SK-N-MC (cell line): ENCODE measurements around the gene SCLY.

Source experiments
- EZH2 ChIP-seq: fragments of 200-600 bp; sonication (generic); IDR thresholded peaks from one replicate; pipeline ENCODE4 v1.6.1; 2017; ENCODE audit warnings: antibody characterized with exemption
- FOXP2 ChIP-seq: optimal IDR thresholded peaks from 2 replicates; pipeline ENCODE3; 2011; ENCODE audit warnings: mild to moderate bottlenecking, moderate library complexity; ENCODE audit not compliant: insufficient read depth; ENCODE audit errors: extremely low read length, control extremely low read depth
- POLR2AphosphoS5 ChIP-seq: IDR thresholded peaks from 2 replicates; pipeline ENCODE4 v1.6.1; 2012; ENCODE audit warnings: mild to moderate bottlenecking, low read depth, low read length, borderline replicate concordance

DNA sequence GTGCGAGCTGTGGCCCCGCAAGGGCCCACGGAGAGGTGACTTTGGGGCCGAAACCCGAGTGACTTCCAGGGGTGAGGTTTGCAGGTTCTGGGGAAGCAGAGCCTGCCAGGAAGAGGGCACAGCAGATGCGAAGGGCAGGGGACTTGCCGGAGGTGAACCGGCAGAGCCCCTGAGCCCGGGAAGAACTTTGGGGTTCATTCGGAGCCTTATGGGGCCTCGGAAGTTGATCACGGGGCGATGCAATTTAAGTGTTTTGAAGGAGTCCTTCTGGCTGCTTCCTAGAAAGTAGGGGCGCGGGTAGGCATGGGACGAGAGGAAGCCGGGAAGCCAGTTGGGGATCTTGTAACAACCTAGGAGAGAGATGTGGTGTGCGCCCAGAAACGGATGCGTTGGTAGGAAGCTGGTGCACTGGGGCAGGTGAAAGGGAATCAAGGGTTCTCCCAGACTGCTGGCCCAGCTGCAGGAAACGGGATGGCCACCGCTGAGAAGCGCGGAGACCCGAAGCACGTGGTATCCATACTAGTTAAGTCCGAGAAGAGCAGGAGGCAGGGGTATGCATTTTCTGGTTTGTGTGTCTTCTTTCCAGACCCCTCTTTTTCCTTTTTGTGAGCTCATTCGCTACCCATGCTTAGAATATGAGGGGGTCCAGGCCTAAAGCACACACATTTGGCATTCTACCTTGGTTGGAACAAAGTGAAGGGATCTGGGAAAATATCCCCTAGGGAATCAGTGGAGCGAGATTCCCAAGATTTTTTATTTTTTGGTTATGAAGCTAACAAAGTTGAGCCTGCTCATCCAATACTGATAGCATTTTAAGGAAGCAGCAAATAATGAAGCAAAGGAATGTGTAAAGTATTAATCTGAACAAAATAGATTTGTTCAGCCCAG lies 758 bp downstream of the SCLY start:
- TF ChIP-seq POLR2AphosphoS5 (no peak), EZH2 (no peak), FOXP2 (no peak)
